HepG2 (cell line): ENCODE results near the gene GAPDH. TPM values are rescaled to one million over a fixed set of nuclear protein-coding genes. Genes with fewer than 3 reads are reported as not detected.

ENCODE experiments used
- ARNT ChIP-seq: fragments of 450-650 bp; IDR thresholded peaks from 2 replicates; pipeline ENCODE4 v1.6.1; 2017
- ASH2L ChIP-seq: fragments of 300-600, 200-600 bp; sonication (generic); IDR thresholded peaks from 2 replicates; pipeline ENCODE4 v1.7.0; 2017; ENCODE audit warnings: low read depth, mild to moderate bottlenecking, moderate library complexity, mixed read lengths, low read length; ENCODE audit not compliant: insufficient read length
- KDM2A ChIP-seq: sonication (generic); formaldehyde crosslinking; IDR thresholded peaks from 2 replicates; pipeline ENCODE4 v1.4.0; 2020; ENCODE audit warnings: low read depth, missing genetic modification reagents, borderline replicate concordance
- MTF2 ChIP-seq: sonication (generic); formaldehyde crosslinking; IDR thresholded peaks from 2 replicates; pipeline ENCODE4 v1.5.0; 2020; ENCODE audit warnings: missing genetic modification reagents, borderline replicate concordance
- NFIB ChIP-seq: sonication (generic); formaldehyde crosslinking; IDR thresholded peaks from 2 replicates; pipeline ENCODE4 v1.9.0; 2021; ENCODE audit warnings: missing genetic modification reagents, mild to moderate bottlenecking, borderline replicate concordance
- RBFOX2 ChIP-seq: fragments of 200-400 bp; formaldehyde crosslinking; IDR thresholded peaks from 2 replicates; pipeline ENCODE4 v1.6.1; 2017; ENCODE audit warnings: low read depth, mild to moderate bottlenecking, low read length
- SSRP1 ChIP-seq: IDR thresholded peaks from 2 replicates; pipeline ENCODE4 v1.6.1; 2016; ENCODE audit warnings: control low read depth
- THYN1 ChIP-seq: sonication (generic); formaldehyde crosslinking; IDR thresholded peaks from 2 replicates; pipeline ENCODE4 v1.8.1; 2023; ENCODE audit warnings: low read depth, mild to moderate bottlenecking, moderate library complexity, missing genetic modification reagents, borderline replicate concordance
- ZNF232 ChIP-seq: sonication (generic); formaldehyde crosslinking; IDR thresholded peaks from 2 replicates; pipeline ENCODE4 v1.4.0; 2020; ENCODE audit warnings: missing genetic modification reagents, borderline replicate concordance
- ZNF530 ChIP-seq: sonication (generic); formaldehyde crosslinking; IDR thresholded peaks from 2 replicates; pipeline ENCODE4 v1.5.0; 2020; ENCODE audit warnings: low read depth, mild to moderate bottlenecking, missing genetic modification reagents
- ZNF563 ChIP-seq: sonication (generic); formaldehyde crosslinking; IDR thresholded peaks from 2 replicates; pipeline ENCODE4 v1.8.0; 2022; ENCODE audit warnings: mild to moderate bottlenecking, moderate library complexity, missing genetic modification reagents
- ZNF7 ChIP-seq: IDR thresholded peaks from 2 replicates; pipeline ENCODE4 v1.6.1; 2016; ENCODE audit warnings: missing biosample characterization, missing genetic modification reagents
- ZNF766 ChIP-seq: sonication (generic); formaldehyde crosslinking; IDR thresholded peaks from 2 replicates; pipeline ENCODE4 v1.5.0; 2020; ENCODE audit warnings: missing genetic modification reagents, borderline replicate concordance
- polyA plus RNA-seq, 8 experiments: library from polyadenylated mRNA; depleted of rRNA in 3 of 8; stranded (reverse) in 7 of 8; unstranded in 1 of 8; fragments of >200 nt; fragmentation: Illumina TruSeq in 4 of 8; extraction: Trizol in 4 of 8; gene quantifications; 2 replicates each; pipeline versions ENCODE4 v1.2.1 to v1.2.3, GENCODE V29; 2011 to 2016; ENCODE audit warnings: low read depth in 4 of 8, missing spikeins in 1 of 8, mixed read lengths in 1 of 8; ENCODE audit not compliant: insufficient read depth in 1 of 8
- total RNA-seq, 5 experiments: library from RNA; depleted of rRNA; stranded (reverse); fragments of >200 nt; fragmentation: Illumina TruSeq; extraction: Trizol; gene quantifications; 2 replicates each; pipeline ENCODE4 v1.2.3, GENCODE V29; 2016; ENCODE audit warnings: low read depth in 1 of 5
- TF ChIP-seq, protein P1 (sequence below): sonication (generic); formaldehyde crosslinking; IDR thresholded peaks from 2 replicates; pipeline ENCODE4 v1.9.0; 2021; ENCODE audit warnings: mild to moderate bottlenecking, missing genetic modification reagents
- TF ChIP-seq, protein P2 (sequence below): sonication (generic); formaldehyde crosslinking; IDR thresholded peaks from 2 replicates; pipeline ENCODE4 v1.5.1; 2020; ENCODE audit warnings: missing genetic modification reagents, mild to moderate bottlenecking, borderline replicate concordance

GAPDH gene
- total and polyA plus RNA-seq, 2 of the 13 experiments (the other 11 are each of a cell fraction or from before 2014, with no cell fraction given): 3,038 to 12,722 TPM

DNA sequence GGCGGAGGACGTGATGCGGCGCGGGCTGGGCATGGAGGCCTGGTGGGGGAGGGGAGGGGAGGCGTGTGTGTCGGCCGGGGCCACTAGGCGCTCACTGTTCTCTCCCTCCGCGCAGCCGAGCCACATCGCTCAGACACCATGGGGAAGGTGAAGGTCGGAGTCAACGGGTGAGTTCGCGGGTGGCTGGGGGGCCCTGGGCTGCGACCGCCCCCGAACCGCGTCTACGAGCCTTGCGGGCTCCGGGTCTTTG is 303 bp downstream of the GAPDH start (continued):
- TF ChIP-seq KDM2A (CRISPR knock-in tag) (no peak), ZNF563 (CRISPR knock-in tag) (no peak), ZNF530 (CRISPR knock-in tag) (0 out of 2 replicates have a peak, but pooled peaks have one; percentile 59), ASH2L (peak; percentile 7), ZNF232 (CRISPR knock-in tag) (no peak), ARNT (no peak), SSRP1 (CRISPR knock-in tag) (no peak), ZNF7 (CRISPR knock-in tag) (no peak), NFIB (CRISPR knock-in tag) (no peak), MTF2 (CRISPR knock-in tag) (peak; percentile 80; the same call in 1 of the 2 replicates), RBFOX2 (peak; percentile 99), THYN1 (no peak), ZNF766 (CRISPR knock-in tag) (0 out of 2 replicates have a peak, but pooled peaks have one; percentile 21)
- TF ChIP-seq, protein P1, sequence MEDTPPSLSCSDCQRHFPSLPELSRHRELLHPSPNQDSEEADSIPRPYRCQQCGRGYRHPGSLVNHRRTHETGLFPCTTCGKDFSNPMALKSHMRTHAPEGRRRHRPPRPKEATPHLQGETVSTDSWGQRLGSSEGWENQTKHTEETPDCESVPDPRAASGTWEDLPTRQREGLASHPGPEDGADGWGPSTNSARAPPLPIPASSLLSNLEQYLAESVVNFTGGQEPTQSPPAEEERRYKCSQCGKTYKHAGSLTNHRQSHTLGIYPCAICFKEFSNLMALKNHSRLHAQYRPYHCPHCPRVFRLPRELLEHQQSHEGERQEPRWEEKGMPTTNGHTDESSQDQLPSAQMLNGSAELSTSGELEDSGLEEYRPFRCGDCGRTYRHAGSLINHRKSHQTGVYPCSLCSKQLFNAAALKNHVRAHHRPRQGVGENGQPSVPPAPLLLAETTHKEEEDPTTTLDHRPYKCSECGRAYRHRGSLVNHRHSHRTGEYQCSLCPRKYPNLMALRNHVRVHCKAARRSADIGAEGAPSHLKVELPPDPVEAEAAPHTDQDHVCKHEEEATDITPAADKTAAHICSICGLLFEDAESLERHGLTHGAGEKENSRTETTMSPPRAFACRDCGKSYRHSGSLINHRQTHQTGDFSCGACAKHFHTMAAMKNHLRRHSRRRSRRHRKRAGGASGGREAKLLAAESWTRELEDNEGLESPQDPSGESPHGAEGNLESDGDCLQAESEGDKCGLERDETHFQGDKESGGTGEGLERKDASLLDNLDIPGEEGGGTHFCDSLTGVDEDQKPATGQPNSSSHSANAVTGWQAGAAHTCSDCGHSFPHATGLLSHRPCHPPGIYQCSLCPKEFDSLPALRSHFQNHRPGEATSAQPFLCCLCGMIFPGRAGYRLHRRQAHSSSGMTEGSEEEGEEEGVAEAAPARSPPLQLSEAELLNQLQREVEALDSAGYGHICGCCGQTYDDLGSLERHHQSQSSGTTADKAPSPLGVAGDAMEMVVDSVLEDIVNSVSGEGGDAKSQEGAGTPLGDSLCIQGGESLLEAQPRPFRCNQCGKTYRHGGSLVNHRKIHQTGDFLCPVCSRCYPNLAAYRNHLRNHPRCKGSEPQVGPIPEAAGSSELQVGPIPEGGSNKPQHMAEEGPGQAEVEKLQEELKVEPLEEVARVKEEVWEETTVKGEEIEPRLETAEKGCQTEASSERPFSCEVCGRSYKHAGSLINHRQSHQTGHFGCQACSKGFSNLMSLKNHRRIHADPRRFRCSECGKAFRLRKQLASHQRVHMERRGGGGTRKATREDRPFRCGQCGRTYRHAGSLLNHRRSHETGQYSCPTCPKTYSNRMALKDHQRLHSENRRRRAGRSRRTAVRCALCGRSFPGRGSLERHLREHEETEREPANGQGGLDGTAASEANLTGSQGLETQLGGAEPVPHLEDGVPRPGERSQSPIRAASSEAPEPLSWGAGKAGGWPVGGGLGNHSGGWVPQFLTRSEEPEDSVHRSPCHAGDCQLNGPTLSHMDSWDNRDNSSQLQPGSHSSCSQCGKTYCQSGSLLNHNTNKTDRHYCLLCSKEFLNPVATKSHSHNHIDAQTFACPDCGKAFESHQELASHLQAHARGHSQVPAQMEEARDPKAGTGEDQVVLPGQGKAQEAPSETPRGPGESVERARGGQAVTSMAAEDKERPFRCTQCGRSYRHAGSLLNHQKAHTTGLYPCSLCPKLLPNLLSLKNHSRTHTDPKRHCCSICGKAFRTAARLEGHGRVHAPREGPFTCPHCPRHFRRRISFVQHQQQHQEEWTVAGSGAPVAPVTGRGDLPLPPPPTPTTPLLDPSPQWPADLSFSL (CRISPR knock-in tag): no peak
- TF ChIP-seq, protein P2, sequence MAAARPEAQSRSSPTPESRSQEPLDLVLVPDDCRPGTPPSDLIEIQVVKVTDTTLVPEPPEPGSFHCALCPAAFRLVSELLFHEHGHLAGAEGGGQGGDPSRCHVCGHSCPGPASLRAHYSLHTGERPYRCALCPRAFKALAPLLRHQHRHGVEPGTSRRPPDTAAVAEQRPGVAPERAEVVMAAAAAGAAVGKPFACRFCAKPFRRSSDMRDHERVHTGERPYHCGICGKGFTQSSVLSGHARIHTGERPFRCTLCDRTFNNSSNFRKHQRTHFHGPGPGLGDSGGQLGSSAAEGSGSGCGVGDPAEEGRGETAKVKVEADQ (CRISPR knock-in tag): no peak; the same call in 1 of the 2 replicates
